Upper lobe of left lung (tissue), 6 donors: ENCODE results near the gene GLT6D1. TPM values are rescaled to one million over a fixed set of nuclear protein-coding genes. Genes with fewer than 3 reads are reported as not detected.
A peak's percentile ranks its signal among the peaks of the same experiment; 100 is the strongest.

Experiments
- ATAC-seq, 2 donors: fragments of 200-7000 bp; cut with Tn5 transposase; one replicate each; pipeline ENCODE4 v1.9.1; 2022; ENCODE audit warnings: mild to moderate bottlenecking in 2 of 2, moderate library complexity in 2 of 2; ENCODE audit not compliant: low FRiP score in 2 of 2
- DNase-seq, 2 donors: peaks; one replicate each; pipeline ENCODE4 v3.0.0-alpha.2; 2019 to 2020
- H3K27ac ChIP-seq, 4 donors: fragments of 200-600 bp; sonication (generic); one replicate each; pipeline ENCODE4 v1.5.1; 2016 to 2019
- H3K27me3 ChIP-seq, 4 donors: fragments of 200-600 bp; sonication (generic); one replicate each; pipeline ENCODE4 v1.5.1; 2017 to 2019
- H3K36me3 ChIP-seq, 4 donors: fragments of 200-600 bp; sonication (generic); one replicate each; pipeline ENCODE4 v1.5.1; 2016 to 2019
- H3K4me1 ChIP-seq, 4 donors: fragments of 200-600 bp; sonication (generic); one replicate each; pipeline ENCODE4 v1.5.1; 2018 to 2019
- H3K4me3 ChIP-seq, 4 donors: fragments of 200-600 bp; sonication (generic); one replicate each; pipeline ENCODE4 v1.5.1; 2017 to 2019; ENCODE audit warnings: mild to moderate bottlenecking in 2 of 4, moderate library complexity in 1 of 4
- H3K9me3 ChIP-seq, 4 donors: fragments of 200-600 bp; sonication (generic); one replicate each; pipeline ENCODE4 v1.5.1; 2018 to 2019
- EP300 ChIP-seq, 4 donors: sonication (generic); formaldehyde crosslinking; IDR thresholded peaks; one replicate each; pipeline ENCODE4 v1.5.1; 2017; ENCODE audit warnings: antibody characterized with exemption in 4 of 4, control low read depth in 2 of 4
- POLR2A ChIP-seq, 4 donors: fragments of 450-650 bp; IDR thresholded peaks; one replicate each; pipeline ENCODE4 v1.5.1; 2016 to 2017; ENCODE audit warnings: antibody characterized with exemption in 4 of 4, mild to moderate bottlenecking in 2 of 4
- POLR2AphosphoS5 ChIP-seq, 2 donors: sonication (generic); formaldehyde crosslinking; IDR thresholded peaks; one replicate each; pipeline ENCODE4 v1.5.1; 2017; ENCODE audit warnings: antibody characterized with exemption in 2 of 2
- WGBS, 2 donors: methylation state at CpG; one replicate each; pipeline ENCODE4 v1.1.5; 2017 to 2018; 5-methylcytosine and 5-hydroxymethylcytosine counted together
- total RNA-seq, 6 donors: library from RNA; depleted of rRNA in 4 of 6; stranded (reverse); fragments of >200 nt in 4 of 6; gene quantifications; one replicate each; pipeline versions ENCODE4 v1.1.0 to v1.2.1, GENCODE V29; 2016 to 2021
- TF ChIP-seq, protein P1 (sequence below), 6 experiments: fragments of 450-650 bp in 4 of 6; fragments of 200-600 bp in 2 of 6; sonication (generic) in 2 of 6; IDR thresholded peaks; one replicate each; pipeline ENCODE4 v1.5.1; 2016 to 2019; ENCODE audit warnings: antibody characterized with exemption in 6 of 6
- donor health status: DM: no; HTN: no; CAD: no; lungs with moderate emphysema.
- donor health status: DM: no; HTN: yes; CAD: no; lungs with severe emphysema.

The GLT6D1 gene
- total RNA-seq, 6 donors from 2014 or later = not detected

DNA sequence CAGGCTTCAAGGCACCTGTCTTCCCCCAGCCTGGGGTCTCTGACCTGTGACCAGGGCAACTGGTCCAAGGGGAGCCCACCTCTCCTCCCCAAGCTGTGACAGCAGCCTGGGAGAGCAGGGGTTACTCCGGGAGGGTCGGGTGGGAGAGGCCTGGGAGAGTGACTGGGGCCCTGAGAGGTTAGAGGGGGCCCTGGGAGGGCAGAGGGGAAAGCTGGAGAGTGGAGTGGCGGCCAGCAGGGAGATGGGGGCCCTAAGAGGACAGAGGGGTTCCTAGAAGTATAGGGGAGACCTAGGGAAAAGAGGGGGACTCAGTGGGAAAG is 24.1 kb upstream of the GLT6D1 start:
- no peaks in the 10 kb centered on the region for H3K4me1 ChIP-seq
- no peak for DNase-seq
- ATAC-seq = no peak
- no peaks in the 10 kb centered on the region for H3K27me3 ChIP-seq
- H3K27ac ChIP-seq = no peak overlapping the region
- 63 to 67% methylated on average over 3 of the region's 3 CpGs for WGBS, 2 donors
- TF ChIP-seq, protein P1, sequence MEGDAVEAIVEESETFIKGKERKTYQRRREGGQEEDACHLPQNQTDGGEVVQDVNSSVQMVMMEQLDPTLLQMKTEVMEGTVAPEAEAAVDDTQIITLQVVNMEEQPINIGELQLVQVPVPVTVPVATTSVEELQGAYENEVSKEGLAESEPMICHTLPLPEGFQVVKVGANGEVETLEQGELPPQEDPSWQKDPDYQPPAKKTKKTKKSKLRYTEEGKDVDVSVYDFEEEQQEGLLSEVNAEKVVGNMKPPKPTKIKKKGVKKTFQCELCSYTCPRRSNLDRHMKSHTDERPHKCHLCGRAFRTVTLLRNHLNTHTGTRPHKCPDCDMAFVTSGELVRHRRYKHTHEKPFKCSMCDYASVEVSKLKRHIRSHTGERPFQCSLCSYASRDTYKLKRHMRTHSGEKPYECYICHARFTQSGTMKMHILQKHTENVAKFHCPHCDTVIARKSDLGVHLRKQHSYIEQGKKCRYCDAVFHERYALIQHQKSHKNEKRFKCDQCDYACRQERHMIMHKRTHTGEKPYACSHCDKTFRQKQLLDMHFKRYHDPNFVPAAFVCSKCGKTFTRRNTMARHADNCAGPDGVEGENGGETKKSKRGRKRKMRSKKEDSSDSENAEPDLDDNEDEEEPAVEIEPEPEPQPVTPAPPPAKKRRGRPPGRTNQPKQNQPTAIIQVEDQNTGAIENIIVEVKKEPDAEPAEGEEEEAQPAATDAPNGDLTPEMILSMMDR (IDR thresholded peaks at IDR 0.05) = no peak
- no peak for TF ChIP-seq POLR2A (IDR thresholded peaks at IDR 0.05)
- no peak for TF ChIP-seq EP300 (IDR thresholded peaks at IDR 0.05)
- TF ChIP-seq POLR2AphosphoS5 (IDR thresholded peaks at IDR 0.05) = no peak
- H3K4me3 ChIP-seq = no peak overlapping the region
- H3K9me3 ChIP-seq = peaks cover 0 to under 1% (median 0%) of the 10 kb centered on the region in 4 donors
- H3K36me3 ChIP-seq = no peaks in the 10 kb centered on the region

DNA sequence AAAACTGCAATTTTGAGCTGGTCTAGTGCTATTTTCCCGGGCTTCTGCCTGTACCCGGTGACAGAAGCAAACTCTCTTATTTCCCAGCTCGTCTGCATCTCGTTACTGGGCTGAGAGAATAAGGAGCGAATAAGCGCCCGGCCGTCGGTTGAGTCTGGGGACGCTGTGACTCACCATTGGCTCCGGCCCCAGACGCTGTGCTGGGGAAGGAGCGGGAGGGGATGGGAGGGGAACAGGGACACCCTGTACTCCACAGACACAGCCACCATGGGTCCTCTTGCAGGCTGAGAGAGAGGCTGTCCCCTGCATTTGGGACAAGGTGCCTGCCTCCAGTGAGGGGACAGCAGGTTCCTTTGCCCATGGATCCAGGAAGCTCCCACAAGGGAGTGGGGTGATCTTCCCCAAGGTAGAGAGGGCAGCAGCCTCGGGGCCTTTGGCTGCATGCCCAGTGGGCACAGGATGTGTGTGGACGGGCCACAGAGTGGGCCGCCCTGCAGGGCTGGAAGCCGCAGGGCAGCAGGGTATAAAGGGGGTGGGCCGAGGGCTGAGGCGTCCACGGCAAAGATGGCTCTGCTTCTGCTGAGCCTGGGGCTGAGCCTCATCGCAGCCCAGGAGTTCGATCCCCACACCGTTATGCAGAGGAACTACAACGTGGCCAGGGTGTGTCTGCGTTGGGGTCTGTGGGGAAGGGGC is 23.6 kb upstream of the GLT6D1 start, which contains the start of gene LCN9:
Gene LCN9 (plus strand): TSS at position 552 of the 693 bp plus-strand sequence. CDS start 13 bp downstream, at position 565.
- TF ChIP-seq EP300 (IDR thresholded peaks at IDR 0.05) (no peak), POLR2A (IDR thresholded peaks at IDR 0.05) (no peak), POLR2AphosphoS5 (IDR thresholded peaks at IDR 0.05) (no peak)
- TF ChIP-seq, protein P1 (IDR thresholded peaks at IDR 0.05) = no peak

DNA sequence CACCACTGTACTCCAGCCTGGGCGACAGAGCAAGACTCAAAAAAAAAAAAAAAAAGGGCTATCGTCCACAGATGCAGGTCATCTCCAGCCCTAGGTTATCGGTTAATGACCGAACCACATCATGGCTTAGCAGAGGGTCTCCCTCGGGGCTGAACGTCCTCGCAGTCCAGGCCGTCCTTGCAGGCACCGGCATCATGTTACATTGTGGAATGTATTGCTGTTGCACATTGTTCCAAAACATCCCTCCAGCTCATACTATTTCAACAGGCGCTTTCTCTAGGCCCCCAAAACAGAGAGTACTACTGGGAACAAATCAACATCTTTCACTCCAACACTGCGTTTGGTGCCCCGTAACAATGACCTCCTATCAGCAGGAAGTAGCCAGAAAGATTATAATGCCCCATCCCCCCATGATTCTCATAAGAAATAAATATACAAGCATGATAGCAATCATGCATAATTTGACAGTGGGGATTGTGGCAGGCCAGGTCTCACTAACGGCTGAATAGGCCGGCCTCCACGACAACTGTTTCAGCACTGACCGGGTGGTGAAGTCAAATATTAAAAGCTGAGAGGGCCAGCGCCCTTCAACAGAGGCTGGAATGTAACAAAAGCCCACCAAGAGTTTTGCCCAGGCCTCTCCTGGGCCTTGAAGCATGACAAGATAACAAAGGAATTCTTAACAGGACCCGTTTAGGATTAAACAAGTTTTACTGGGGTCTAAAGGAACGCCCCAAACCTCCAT is 22.6 kb upstream of the GLT6D1 start:
- H3K4me3 ChIP-seq = no peak overlapping the region
- H3K9me3 ChIP-seq = no peaks in the 10 kb centered on the region
- TF ChIP-seq POLR2A (IDR thresholded peaks at IDR 0.05) = no peak
- TF ChIP-seq, protein P1 (IDR thresholded peaks at IDR 0.05) = no peak
- TF ChIP-seq EP300 (IDR thresholded peaks at IDR 0.05) = no peak
- TF ChIP-seq POLR2AphosphoS5 (IDR thresholded peaks at IDR 0.05) = no peak
- no peaks in the 10 kb centered on the region for H3K36me3 ChIP-seq
- no peaks in the 10 kb centered on the region for H3K4me1 ChIP-seq
- H3K27me3 ChIP-seq = no peaks in the 10 kb centered on the region
- no peak overlapping the region for H3K27ac ChIP-seq
- DNase-seq = peak in 1 of 2 donors; percentile 12
- 58 to 71% methylated on average over 19 of the region's 19 CpGs for WGBS, 2 donors
- no peak for ATAC-seq

More for the DNA sequence above, 23.6 kb upstream of the GLT6D1 start, which contains the start of gene LCN9:
- H3K27ac ChIP-seq = no peak within 1 kb of the TSS
- no peak for ATAC-seq
- no peaks in the 10 kb centered on the region for H3K36me3 ChIP-seq
- no peak within 1 kb of the TSS for H3K4me3 ChIP-seq
- H3K4me1 ChIP-seq = no peaks in the 10 kb centered on the region
- peak; percentile 9 to 54 for DNase-seq
- WGBS, 2 donors = 63 to 64% methylated on average over 13 to 25 of the region's 25 CpGs
- no peaks in the 10 kb centered on the region for H3K27me3 ChIP-seq
- H3K9me3 ChIP-seq = no peaks in the 10 kb centered on the region

DNA sequence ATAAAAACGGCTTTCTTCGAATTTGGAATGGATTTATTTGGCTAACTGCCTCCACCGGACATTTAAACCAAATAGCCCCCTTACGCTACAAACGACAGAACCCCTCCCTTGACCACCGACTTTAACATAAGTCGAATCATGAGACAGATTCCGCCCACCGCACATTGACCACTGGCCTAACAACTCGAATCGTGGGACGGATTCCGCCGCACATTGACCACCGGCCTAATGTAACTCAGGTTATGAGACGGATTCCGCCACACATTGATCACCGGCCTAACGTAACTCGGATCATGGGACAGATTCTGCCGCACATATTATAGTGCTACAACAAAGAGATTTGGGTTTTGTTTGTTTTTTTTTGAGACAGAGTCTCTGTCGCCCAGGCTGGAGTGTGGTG is 21.1 kb upstream of the GLT6D1 start:
- WGBS, 2 donors = 87 to 90% methylated on average over 22 of the region's 22 CpGs
- Histone ChIP-seq H3K4me3 (no peak overlapping the region), H3K36me3 (no peaks in the 10 kb centered on the region), H3K27me3 (no peaks in the 10 kb centered on the region), H3K4me1 (no peaks in the 10 kb centered on the region), H3K9me3 (no peaks in the 10 kb centered on the region), H3K27ac (no peak overlapping the region)
- ATAC-seq = no peak
- DNase-seq = peak in 1 of 2 donors; percentile 6
- TF ChIP-seq POLR2A (IDR thresholded peaks at IDR 0.05) (no peak), POLR2AphosphoS5 (IDR thresholded peaks at IDR 0.05) (no peak), EP300 (IDR thresholded peaks at IDR 0.05) (no peak)
- TF ChIP-seq, protein P1 (IDR thresholded peaks at IDR 0.05) = no peak
